GM12872 (cell line): ENCODE results near the gene ZNF410.

Experiments used
- TF ChIP-seq, protein P1 (sequence below): IDR thresholded peaks from 3 replicates; pipeline ENCODE4 v1.5.1; 2011; ENCODE audit warnings: low read depth, mild to moderate bottlenecking, low read length, moderate library complexity; ENCODE audit not compliant: insufficient read depth

Gene ZNF410, protein sequence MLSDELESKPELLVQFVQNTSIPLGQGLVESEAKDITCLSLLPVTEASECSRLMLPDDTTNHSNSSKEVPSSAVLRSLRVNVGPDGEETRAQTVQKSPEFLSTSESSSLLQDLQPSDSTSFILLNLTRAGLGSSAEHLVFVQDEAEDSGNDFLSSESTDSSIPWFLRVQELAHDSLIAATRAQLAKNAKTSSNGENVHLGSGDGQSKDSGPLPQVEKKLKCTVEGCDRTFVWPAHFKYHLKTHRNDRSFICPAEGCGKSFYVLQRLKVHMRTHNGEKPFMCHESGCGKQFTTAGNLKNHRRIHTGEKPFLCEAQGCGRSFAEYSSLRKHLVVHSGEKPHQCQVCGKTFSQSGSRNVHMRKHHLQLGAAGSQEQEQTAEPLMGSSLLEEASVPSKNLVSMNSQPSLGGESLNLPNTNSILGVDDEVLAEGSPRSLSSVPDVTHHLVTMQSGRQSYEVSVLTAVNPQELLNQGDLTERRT

DNA sequence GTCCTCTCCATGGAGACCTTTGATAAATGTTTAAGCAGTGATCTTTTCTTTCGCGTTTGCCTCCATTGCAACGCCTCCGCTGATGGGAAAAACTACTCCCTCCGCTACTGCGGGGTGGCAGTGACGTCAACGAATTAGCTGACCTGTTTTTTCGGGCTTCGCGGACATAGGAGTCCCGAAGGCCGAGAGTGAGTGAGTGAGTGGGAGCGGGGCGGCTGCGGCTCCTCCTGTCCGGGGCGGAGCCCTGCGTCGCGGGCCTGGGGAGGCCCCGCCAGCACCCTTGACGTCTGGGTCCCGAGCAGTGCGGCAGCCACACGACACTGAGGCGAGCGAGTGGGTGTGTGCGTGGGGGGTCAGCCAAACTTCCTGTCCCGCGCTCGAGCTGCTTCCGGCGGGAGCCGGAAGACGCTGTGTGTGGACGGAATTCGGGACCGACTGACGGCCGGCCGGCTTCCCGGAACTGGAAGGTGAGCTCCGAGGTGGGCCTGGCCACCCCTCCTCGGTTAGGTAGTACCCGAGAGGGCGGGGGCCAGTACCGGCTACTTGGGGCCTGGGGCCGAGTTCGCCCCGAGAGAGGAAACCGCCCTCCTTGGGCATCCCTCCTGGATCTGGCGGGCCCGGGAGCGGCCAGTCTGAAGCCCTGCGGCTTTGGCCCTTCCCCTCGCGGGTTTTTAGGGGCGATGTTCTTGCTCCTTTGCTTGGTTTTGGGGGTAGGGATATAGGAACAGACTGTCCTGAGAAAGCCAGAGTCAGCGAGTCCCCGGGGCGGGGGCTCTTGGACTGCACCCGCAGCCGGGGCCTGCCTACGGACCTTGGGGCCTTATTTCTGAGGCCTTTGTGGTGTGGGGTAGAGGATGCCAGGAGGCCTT is at the start of gene ZNF410:
TSS of gene ZNF410 (plus strand) at position 411 of the 869 bp plus-strand sequence. CDS start 5,317 bp downstream, outside the sequence.
- TF ChIP-seq, protein P1, sequence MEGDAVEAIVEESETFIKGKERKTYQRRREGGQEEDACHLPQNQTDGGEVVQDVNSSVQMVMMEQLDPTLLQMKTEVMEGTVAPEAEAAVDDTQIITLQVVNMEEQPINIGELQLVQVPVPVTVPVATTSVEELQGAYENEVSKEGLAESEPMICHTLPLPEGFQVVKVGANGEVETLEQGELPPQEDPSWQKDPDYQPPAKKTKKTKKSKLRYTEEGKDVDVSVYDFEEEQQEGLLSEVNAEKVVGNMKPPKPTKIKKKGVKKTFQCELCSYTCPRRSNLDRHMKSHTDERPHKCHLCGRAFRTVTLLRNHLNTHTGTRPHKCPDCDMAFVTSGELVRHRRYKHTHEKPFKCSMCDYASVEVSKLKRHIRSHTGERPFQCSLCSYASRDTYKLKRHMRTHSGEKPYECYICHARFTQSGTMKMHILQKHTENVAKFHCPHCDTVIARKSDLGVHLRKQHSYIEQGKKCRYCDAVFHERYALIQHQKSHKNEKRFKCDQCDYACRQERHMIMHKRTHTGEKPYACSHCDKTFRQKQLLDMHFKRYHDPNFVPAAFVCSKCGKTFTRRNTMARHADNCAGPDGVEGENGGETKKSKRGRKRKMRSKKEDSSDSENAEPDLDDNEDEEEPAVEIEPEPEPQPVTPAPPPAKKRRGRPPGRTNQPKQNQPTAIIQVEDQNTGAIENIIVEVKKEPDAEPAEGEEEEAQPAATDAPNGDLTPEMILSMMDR: no peak

DNA sequence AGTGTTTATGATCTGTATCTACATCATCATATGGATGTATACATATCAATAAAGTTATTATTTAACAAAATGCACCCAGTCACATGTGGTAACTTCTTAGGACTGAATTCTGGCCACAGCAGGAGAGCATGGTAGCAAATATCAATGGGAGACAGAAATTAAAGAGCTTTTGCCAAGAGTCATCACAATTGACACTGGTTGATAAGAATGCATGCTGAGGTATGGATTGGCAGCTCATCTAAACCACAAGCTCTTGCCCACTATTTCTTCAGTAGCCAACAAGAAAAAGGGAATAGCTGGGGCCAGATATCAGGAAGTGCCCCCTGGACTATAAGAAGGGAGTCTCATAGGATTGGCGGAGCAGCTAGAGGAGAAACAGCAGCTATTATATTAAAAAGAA is 44.5 kb upstream of the ZNF410 start:
- TF ChIP-seq, protein P1: no peak

DNA sequence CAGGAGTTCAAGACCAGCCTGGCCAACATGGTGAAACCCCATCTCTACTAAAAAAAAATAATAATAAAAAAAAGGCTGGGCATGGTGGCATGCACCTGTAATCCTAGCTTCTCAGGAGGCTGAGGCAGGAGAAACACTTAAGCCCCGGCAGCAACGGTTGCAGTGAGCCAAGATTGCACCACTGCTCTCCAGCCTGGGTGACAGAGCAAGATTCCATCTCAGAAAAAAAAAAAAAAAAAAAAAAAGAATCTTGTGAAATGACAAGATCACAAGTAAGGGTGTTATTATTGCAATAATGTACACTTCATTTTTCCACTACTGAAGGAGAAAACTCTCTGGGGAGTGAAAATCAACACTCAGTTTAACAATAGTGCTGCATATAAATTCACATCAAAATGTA is 43.8 kb upstream of the ZNF410 start:
- TF ChIP-seq, protein P1: no peak

DNA sequence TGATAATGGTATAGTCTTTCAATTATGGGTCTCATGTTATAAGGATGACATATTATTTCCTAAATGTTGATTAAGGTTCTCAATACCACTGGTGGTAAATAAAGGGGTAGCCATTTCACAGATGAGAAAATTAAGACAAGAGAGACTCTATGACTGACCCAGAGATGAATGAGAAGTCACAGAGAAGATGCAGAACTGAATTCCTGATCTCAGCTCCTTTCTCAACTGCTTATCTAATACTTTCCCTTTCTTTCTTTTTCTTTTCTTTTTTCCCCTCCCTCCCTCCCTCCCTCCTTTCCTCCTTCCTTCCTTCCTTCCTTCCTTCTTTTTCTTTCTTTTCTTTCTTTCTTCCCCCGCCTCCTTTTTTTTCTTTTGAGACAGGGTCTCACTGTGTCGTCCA is 43.4 kb upstream of the ZNF410 start:
- TF ChIP-seq, protein P1: no peak

DNA sequence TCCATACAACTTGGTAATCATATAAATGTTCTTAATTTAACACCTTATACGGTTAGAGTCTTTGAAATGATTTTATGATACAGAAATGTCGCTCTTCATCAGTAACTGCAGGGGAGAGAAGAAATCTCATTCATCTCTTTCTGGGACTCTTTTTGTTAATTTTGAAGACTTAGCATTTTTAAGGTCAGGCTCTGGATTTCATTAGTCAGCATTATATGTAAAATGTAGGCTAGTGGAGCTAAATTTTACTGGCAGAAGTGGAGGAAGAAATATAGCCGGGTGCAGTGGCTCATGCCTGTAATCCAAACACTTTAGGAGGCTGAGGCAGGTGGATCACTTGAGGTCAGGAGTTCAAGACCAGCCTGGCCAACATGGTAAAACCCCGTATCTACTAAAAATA is 39.7 kb upstream of the ZNF410 start:
- TF ChIP-seq, protein P1: no peak

DNA sequence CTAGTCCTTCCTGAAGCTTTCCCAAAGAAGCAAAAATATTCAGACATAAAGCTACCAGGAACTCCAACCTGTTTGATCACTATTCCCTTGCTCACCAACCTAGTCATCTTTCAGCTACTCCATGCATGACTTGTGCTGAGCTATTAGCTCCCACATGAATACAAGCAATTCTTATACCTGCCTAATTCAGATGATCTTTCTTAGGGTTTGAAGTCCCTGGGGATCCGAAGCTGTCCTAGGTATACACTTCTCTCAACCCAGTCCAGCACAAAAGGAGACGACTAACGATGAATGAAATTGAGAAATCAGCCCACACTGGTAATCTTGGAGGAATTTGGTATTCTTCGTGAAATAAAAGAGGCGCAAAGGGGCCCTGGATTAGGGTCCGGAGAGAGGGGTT is 35.7 kb upstream of the ZNF410 start:
- TF ChIP-seq, protein P1: no peak
